Activated CD8-positive, alpha-beta memory T cell treated with anti-CD3 and anti-CD28 coated beads, Interleukin-2, amount 50 U/mL, for 24 hours (primary cell): ENCODE measurements around the gene LRRC27.
"Not testable (repeated sequence)": the region's sequence is repeated elsewhere in the genome, so short reads cannot be mapped to it uniquely, and the experiment has no call there.

Experiments used
- DNase-seq: peaks from one replicate; pipeline ENCODE4 v3.0.0-alpha.2; 2020; ENCODE audit errors: extremely low read depth

Gene LRRC27

GRCh38 chr10:132314881-132315280 is 17.1 kb upstream of the LRRC27 start:
- DNase-seq = not testable (repeated sequence)

GRCh38 chr10:132316133-132316532 is 15.9 kb upstream of the LRRC27 start:
- no peak for DNase-seq

DNA sequence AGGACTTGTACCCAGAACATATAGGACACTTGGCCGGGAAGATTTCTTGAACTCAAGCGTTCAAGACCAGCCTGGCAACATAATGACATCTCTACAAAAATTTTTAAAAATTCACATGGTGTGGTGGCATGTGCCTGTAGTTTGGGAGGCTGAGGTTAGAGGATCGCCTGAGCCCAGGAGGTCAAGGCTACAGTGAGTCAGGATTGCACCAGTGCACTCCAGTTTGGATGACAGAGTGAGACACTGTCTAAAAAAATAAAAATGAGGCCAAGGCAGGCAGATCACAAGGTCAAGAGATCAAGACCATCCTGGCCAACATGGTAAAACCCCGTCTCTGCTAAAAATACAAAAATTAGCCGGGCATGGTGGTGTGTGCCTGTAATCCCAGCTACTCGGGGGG is 14.5 kb upstream of the LRRC27 start:
- not testable (repeated sequence) for DNase-seq

DNA sequence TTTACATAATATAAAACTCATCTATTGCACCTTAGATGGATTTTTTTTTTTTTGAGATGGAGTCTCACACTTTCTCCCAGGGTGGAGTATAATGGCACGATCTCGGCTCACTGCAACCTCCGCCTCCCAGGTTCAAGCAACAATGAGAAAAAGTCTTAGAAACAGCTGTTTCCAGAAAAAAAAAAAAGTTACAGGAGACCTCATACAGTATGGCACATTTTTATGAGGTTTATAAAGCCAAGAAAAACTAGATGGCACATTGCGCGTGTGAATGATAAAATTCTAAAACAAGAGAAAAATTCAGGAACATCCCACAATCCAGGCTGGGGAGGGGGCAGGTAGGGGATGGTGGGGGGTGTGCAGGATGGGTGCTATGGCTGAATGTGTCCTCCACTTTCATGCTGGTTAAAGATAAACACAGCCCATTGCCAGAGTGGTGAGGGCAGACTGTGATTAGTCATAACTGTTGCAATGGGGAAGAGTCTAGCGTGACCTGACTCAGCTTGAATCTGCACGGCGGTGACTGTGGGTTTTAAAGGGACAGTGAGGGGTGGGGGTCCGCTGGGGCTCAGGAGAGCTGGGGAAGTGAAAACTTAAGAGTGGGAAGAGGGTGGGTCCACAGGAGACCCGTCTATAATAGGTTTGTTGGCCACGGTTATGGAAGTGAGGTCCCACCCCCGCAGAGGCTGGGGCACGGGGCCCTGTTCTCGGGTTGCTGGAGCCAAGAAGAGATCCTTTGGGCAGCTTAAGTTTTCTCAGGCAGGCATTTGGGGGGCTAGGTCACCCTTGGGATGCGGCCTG is 11.9 kb upstream of the LRRC27 start:
- DNase-seq = no peak

DNA sequence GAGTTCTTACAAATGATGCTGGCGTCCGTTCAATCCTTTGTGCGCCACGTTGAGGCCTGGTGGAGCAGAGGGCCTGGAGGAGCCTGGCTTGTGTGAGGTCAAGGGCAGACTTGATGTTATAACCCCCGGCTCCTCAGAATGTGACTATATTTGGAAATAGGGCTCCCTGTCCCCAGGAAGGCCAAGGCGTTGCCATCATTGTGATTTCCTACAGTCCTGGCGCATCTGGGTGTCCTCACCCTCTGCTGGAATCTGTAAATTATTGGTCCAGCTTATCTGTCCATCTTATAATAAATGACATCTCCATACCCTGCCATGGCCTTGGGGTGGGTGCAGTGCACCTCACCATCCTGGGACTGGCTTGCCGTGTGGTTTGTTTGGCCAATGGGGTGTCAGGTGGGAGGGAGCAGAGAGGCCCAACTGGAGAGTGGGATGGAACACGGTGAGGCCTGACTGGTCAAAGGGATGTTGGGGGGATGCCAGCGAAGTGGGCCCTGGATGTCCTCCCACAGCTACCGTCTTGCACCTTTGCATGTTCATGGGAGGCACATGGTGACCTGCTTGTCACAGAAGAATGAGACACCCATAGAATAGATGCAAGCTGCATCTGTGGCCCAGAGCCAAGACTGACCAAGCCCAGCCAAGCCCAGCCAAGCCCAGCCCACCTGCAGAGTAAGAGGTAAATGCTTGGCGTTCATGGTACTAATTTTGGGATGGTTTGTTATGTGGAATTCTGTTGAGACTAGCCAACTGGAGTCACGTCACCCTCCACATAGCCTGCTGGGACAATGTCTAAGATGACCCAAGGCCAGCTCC is 11.1 kb upstream of the LRRC27 start:
- no peak for DNase-seq

DNA sequence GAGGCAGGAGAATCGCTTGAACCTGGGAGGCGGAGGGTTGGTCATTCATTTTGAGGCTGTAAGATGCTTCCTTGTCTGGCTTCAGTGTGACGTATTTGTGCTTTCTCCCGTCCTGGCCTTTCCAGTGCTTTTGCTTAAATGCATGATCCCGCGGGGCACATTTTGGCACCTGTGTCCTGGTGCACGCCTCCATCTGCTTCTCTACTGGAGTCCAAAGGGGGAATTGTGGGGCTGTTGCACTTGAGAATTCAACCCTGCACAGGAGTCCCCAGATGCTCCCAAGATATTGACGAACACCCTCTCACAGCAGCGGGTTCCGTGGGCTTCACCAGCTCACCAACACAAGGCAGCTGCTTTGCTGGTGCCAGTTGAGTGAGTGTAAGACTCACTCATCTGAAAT is 10.3 kb upstream of the LRRC27 start:
- no peak for DNase-seq

- DNase-seq = no peak
Measured at GRCh38 chr10:132322586-132323048, 9.4 kb upstream of the LRRC27 start.

- no peak for DNase-seq
Measured at GRCh38 chr10:132324186-132324585, 7.8 kb upstream of the LRRC27 start.

GRCh38 chr10:132326344-132326889 is 5.6 kb upstream of the LRRC27 start:
- DNase-seq = no peak

- no peak for DNase-seq
Measured at GRCh38 chr10:132326925-132327324, 5.1 kb upstream of the LRRC27 start.

- DNase-seq = no peak
Measured at GRCh38 chr10:132328106-132328505, 3.9 kb upstream of the LRRC27 start.

DNA sequence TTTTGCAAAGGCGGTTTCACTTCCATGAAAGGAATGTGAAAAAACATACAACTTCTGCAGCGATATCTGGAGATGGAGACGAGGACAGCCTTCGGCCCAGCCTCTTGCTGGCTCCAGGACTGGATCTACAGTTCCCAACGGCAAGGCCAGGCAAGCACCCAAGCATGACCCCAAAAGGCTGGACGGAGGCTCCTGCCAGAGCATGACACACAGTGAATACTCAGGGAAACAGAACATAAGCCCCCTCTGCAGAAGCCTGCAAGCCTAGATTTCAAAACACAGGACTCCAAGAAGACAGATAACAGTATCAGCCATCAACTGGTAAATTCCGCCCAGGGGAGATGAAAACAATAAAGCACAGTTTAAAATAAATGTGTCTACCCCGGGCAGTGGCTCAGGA is 3.3 kb upstream of the LRRC27 start:
- DNase-seq = no peak

- no peak for DNase-seq
Measured at GRCh38 chr10:132329565-132330485, 2.2 kb upstream of the LRRC27 start.

DNA sequence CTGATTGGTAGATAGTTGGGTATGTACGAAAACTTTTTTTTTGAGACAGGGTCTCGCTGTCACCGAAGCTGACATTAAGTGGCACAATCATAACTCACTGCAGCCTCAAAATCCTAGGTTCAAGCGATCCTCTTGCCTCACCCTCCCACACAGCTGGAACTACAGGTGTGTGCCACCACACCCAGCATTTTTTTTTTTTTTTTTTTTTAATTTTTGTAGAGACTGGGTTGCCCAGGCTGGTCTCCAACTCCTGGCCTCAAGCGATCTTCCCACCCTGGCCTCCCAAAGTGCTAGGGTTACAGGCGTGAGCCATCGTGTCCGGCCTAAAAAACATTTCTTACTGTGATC is 1.5 kb upstream of the LRRC27 start:
- no peak for DNase-seq

DNA sequence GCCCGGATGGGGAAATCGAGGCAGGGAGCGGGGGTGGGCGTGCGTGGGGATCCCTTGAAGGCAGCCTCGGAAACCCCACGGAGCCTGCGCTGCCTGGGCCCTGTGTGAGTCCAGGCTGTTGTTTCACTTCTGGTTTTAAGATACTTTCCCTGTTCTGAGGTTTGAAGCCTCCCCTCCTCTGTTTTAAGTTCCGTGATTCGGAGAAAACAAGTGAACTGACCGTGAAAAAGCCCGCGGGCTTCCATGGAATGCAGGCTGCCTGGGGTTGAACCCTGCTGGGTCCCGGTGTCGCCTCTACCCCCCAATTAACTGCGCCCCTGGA is 401 bp downstream of the LRRC27 start:
- DNase-seq = no peak

- DNase-seq = no peak
Measured at GRCh38 chr10:132333386-132333785, 1.4 kb downstream of the LRRC27 start.

DNA sequence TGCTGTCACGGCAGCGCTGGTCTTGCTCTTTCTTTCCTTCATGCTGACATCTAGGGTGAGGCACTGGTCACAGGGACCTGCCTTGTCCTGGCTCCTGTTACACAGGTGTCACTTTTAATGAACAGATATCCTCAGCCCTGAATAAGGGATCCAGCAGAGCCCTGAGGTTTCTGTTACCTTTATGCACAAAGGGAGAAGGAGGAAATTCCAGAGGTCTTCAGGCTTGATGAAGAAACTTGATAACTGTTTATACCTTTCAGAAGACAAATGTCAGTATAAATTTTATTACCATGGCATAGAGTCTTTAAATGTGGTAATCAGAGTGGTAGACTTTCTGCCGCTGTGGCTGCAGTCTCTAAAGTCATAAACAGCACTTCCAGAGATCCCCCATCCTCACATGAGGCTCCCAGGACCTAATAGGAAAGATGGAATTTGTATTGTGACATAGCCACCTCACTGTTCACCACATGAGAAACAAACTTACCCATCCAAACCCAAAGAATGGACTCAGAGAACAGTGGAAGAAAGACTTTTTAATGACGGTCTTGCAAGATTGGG is 2.7 kb downstream of the LRRC27 start:
- DNase-seq = no peak

GRCh38 chr10:132335189-132336063 is 3.4 kb downstream of the LRRC27 start:
- DNase-seq = no peak

GRCh38 chr10:132336064-132336746 is 4.2 kb downstream of the LRRC27 start:
- no peak for DNase-seq

DNA sequence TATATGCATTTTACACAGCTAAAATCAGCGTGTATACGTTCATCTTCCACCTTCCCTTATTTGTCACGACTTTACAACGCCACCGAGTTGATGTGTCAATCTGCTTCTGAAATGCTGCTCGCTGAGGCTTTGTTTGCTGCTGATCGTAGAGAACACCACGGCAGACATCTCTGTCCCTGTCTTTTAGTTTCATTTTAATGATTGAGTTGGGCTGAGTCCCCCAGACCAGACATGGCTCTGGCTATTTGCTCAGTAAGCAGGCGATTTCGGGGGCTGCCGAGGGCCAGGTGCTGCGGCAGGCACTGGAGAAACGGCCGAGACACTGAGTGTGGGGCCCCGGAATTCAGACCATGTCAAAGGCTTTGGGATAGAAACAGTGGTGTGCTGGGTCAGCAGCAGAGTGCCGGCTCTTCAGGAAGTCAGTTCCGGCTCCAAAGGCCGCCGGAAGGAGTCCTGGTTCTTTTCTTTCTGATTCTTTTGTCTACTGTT is 5.0 kb downstream of the LRRC27 start:
- no peak for DNase-seq
